Upper lobe of left lung (tissue), 4 donors: ENCODE results near the gene CTTNBP2.

Experiments used
- POLR2A ChIP-seq, 4 donors: fragments of 450-650 bp; IDR thresholded peaks; one replicate each; pipeline ENCODE4 v1.5.1; 2016 to 2017; ENCODE audit warnings: antibody characterized with exemption in 4 of 4, mild to moderate bottlenecking in 2 of 4
- TF ChIP-seq, protein P1 (sequence below), 6 experiments: fragments of 450-650 bp in 4 of 6; fragments of 200-600 bp in 2 of 6; sonication (generic) in 2 of 6; IDR thresholded peaks; one replicate each; pipeline ENCODE4 v1.5.1; 2016 to 2019; ENCODE audit warnings: antibody characterized with exemption in 6 of 6

DNA sequence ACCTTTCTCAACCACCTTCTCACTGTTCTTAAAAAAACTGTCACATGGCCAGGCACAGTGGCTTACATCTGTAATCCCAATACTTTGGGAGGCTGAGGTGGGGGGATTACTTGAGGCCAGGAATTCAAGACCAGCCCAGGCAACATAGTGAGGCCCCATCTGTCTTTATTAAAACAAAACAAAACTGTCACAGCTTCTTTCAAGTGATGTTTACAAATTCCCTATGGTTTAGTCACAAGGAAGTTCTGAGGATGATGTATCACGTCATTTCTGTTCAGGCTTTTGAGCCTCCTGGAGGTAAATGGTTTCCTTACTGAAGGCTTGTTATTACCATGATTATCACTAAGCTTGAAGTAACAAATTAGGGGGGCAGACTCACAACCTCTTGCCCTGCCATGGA, 207.2 kb downstream of the CTTNBP2 start:
- TF ChIP-seq POLR2A (IDR thresholded peaks at IDR 0.05) = no peak
- TF ChIP-seq, protein P1, sequence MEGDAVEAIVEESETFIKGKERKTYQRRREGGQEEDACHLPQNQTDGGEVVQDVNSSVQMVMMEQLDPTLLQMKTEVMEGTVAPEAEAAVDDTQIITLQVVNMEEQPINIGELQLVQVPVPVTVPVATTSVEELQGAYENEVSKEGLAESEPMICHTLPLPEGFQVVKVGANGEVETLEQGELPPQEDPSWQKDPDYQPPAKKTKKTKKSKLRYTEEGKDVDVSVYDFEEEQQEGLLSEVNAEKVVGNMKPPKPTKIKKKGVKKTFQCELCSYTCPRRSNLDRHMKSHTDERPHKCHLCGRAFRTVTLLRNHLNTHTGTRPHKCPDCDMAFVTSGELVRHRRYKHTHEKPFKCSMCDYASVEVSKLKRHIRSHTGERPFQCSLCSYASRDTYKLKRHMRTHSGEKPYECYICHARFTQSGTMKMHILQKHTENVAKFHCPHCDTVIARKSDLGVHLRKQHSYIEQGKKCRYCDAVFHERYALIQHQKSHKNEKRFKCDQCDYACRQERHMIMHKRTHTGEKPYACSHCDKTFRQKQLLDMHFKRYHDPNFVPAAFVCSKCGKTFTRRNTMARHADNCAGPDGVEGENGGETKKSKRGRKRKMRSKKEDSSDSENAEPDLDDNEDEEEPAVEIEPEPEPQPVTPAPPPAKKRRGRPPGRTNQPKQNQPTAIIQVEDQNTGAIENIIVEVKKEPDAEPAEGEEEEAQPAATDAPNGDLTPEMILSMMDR (IDR thresholded peaks at IDR 0.05) = no peak
